IMR-90 (cell line): ENCODE results near the gene LHX5. TPM values are rescaled to one million over a fixed set of nuclear protein-coding genes. Genes with fewer than 3 reads are reported as not detected.

Experiments used
- ATAC-seq: fragments of 200-7000 bp; cut with Tn5 transposase; 2 replicates; pipeline ENCODE4 v1.9.1; 2020; ENCODE audit warnings: low read depth, mild to moderate bottlenecking, moderate library complexity
- BruUV-seq: library from RNA; stranded (reverse); fragments of 400-500 nt; replicated peaks from 2 replicates; lab custom pipeline; 2021; lab: Mats Ljungman, UMichigan
- CTCF ChIA-PET: fragments of 300-600 bp; formaldehyde crosslinking; extraction: SDS; loops from one replicate; lab custom pipeline; 2021; ENCODE audit warnings: antibody characterized with exemption; lab: Yijun Ruan, JAX
- POLR2A ChIA-PET: fragments of 300-600 bp; sonication (Branson Sonifier 250); formaldehyde crosslinking; loops from one replicate; lab custom pipeline; 2022; ENCODE audit warnings: antibody characterized with exemption; ENCODE audit not compliant: unreplicated experiment; lab: Charles Lee
- DNase-seq: peaks from one replicate; pipeline ENCODE4 v3.0.0; 2013
- H2AFZ ChIP-seq: replicated peaks from 2 replicates; pipeline ENCODE3; 2013; ENCODE audit warnings: low read length, mild to moderate bottlenecking; ENCODE audit not compliant: poor library complexity
- H2AK5ac ChIP-seq: 2 replicates; pipeline ENCODE4 v1.6.1; 2013; ENCODE audit warnings: low read depth, low read length, inconsistent platforms
- H2AK9ac ChIP-seq: replicated peaks from 2 replicates; pipeline ENCODE3; 2013; ENCODE audit warnings: mild to moderate bottlenecking, low read depth, low read length, moderate library complexity; ENCODE audit not compliant: poor library complexity
- H2BK120ac ChIP-seq: 2 replicates; pipeline ENCODE4 v1.6.1; 2013; ENCODE audit warnings: low read depth, low read length, inconsistent platforms
- H2BK15ac ChIP-seq: 3 replicates; pipeline ENCODE4 v1.6.1; 2013; ENCODE audit warnings: low read depth, low read length, inconsistent platforms
- H2BK20ac ChIP-seq: 2 replicates; pipeline ENCODE4 v1.6.1; 2013; ENCODE audit warnings: low read depth, mild to moderate bottlenecking, inconsistent platforms, low read length, moderate library complexity
- H2BK5ac ChIP-seq: 2 replicates; pipeline ENCODE4 v1.6.1; 2013; ENCODE audit warnings: mild to moderate bottlenecking, low read depth, low read length, inconsistent platforms; ENCODE audit not compliant: poor library complexity, severe bottlenecking
- H3K14ac ChIP-seq: replicated peaks from 2 replicates; pipeline ENCODE4 v1.6.1; 2013; ENCODE audit warnings: low read depth, low read length, inconsistent platforms
- H3K18ac ChIP-seq: 2 replicates; pipeline ENCODE4 v1.6.1; 2013; ENCODE audit warnings: low read depth, low read length, control low read depth
- H3K23ac ChIP-seq: 2 replicates; pipeline ENCODE4 v1.6.1; 2013; ENCODE audit warnings: low read depth, low read length, inconsistent platforms
- H3K27ac ChIP-seq: 2 replicates; pipeline ENCODE4 v1.5.1; 2013; ENCODE audit warnings: mild to moderate bottlenecking, control low read depth, low read length; ENCODE audit not compliant: insufficient read depth
- H3K27me3 ChIP-seq: 2 replicates; pipeline ENCODE4 v1.6.1; 2013; ENCODE audit warnings: low read length; ENCODE audit not compliant: control insufficient read depth, insufficient read depth
- H3K36me3 ChIP-seq: 2 replicates; pipeline ENCODE4 v1.6.1; 2013; ENCODE audit warnings: low read length, mixed read lengths; ENCODE audit not compliant: control insufficient read depth, insufficient read depth
- H3K4ac ChIP-seq: 2 replicates; pipeline ENCODE4 v1.6.1; 2013; ENCODE audit warnings: low read depth, low read length, inconsistent platforms
- H3K4me1 ChIP-seq: 2 replicates; pipeline ENCODE4 v1.6.1; 2013; ENCODE audit warnings: low read length, mixed read lengths; ENCODE audit not compliant: control insufficient read depth, insufficient read depth
- H3K4me2 ChIP-seq: 2 replicates; pipeline ENCODE4 v1.6.1; 2013; ENCODE audit warnings: low read depth, mild to moderate bottlenecking, control low read depth, low read length, moderate library complexity
- H3K4me3 ChIP-seq: 2 replicates; pipeline ENCODE4 v1.5.1; 2013; ENCODE audit warnings: low read depth, mild to moderate bottlenecking, control low read depth, low read length, moderate library complexity; ENCODE audit not compliant: insufficient read depth
- H3K56ac ChIP-seq: 2 replicates; pipeline ENCODE4 v1.6.1; 2013; ENCODE audit warnings: low read length, inconsistent platforms; ENCODE audit not compliant: insufficient read depth; ENCODE audit errors: extremely low read depth
- H3K79me1 ChIP-seq, 2 experiments: 2 replicates each; pipeline ENCODE4 v1.6.1; 2013; ENCODE audit warnings: low read length in 2 of 2, inconsistent platforms in 1 of 2, low read depth in 1 of 2
- H3K9ac ChIP-seq: 2 replicates; pipeline ENCODE4 v1.6.1; 2013; ENCODE audit warnings: low read depth, low read length, control low read depth
- H3K9me1 ChIP-seq: 2 replicates; pipeline ENCODE4 v1.6.1; 2013; ENCODE audit warnings: low read length, inconsistent platforms; ENCODE audit not compliant: insufficient read depth
- H3K9me3 ChIP-seq: 2 replicates; pipeline ENCODE4 v1.6.1; 2013; ENCODE audit warnings: low read length; ENCODE audit not compliant: control insufficient read depth, insufficient read depth
- H4K20me1 ChIP-seq: 2 replicates; pipeline ENCODE4 v1.6.1; 2013; ENCODE audit warnings: low read length, inconsistent platforms; ENCODE audit not compliant: insufficient read depth
- H4K5ac ChIP-seq: 2 replicates; pipeline ENCODE4 v1.6.1; 2013; ENCODE audit warnings: mild to moderate bottlenecking, low read depth, low read length, control low read depth
- H4K8ac ChIP-seq, 2 experiments: 2 replicates each; pipeline ENCODE4 v1.6.1; 2013; ENCODE audit warnings: low read depth in 2 of 2, low read length in 2 of 2, control low read depth in 1 of 2, inconsistent platforms in 1 of 2
- H4K91ac ChIP-seq: 2 replicates; pipeline ENCODE4 v1.6.1; 2013; ENCODE audit warnings: low read depth, low read length, inconsistent platforms; ENCODE audit not compliant: insufficient read depth
- BHLHE40 ChIP-seq: fragments of 150-350 bp; IDR thresholded peaks from 2 replicates; pipeline ENCODE4 v1.6.1; 2016; ENCODE audit warnings: mild to moderate bottlenecking, low read depth, low read length
- CHD1 ChIP-seq: IDR thresholded peaks from 2 replicates; pipeline ENCODE4 v1.6.1; 2012; ENCODE audit warnings: low read depth, low read length, improper control_type of control experiment
- MAFK ChIP-seq: IDR thresholded peaks from 2 replicates; pipeline ENCODE4 v1.6.1; 2012; ENCODE audit warnings: low read depth, low read length, improper control_type of control experiment
- MAZ ChIP-seq: IDR thresholded peaks from 2 replicates; pipeline ENCODE4 v1.6.1; 2012; ENCODE audit warnings: low read depth, mild to moderate bottlenecking, low read length, improper control_type of control experiment, moderate library complexity, borderline replicate concordance
- WGBS, 2 experiments: methylation state at CpG; one replicate each; pipeline versions ENCODE4 v1.1.5 to v1.1.7; 2013; ENCODE audit warnings: missing lambda C conversion rate in 2 of 2; ENCODE audit not compliant: insufficient read length in 1 of 2; ENCODE audit errors: extremely low coverage in 2 of 2; 5-methylcytosine and 5-hydroxymethylcytosine counted together
- dilution Hi-C: fragments of 300-500 bp; cut with HindIII; formaldehyde crosslinking; loops from one replicate; pipeline ENCODE4 v1.14.3; 2018; ENCODE audit warnings: low sequenced_read_pairs; ENCODE audit not compliant: unreplicated experiment
- in situ Hi-C: fragments of 300-500 bp; cut with MboI; formaldehyde crosslinking; loops from 3 replicates; pipeline ENCODE4 v1.14.3; 2019; ENCODE audit warnings: low sequenced_read_pairs, inconsistent platforms, mixed read lengths
- intact Hi-C: fragments of 100-400 bp; cut with micrococcal nuclease; formaldehyde crosslinking; loops from 2 replicates; pipeline ENCODE4 v1.10.0; 2022
- polyA plus RNA-seq, 3 experiments: library from polyadenylated mRNA; depleted of rRNA; stranded (reverse); fragments of >200 nt; gene quantifications; 2 replicates each; pipeline ENCODE4 v1.2.3, GENCODE V29; 2012; ENCODE audit warnings: low replicate concordance in 1 of 3
- total RNA-seq: library from RNA; depleted of rRNA; stranded (reverse); fragments of >200 nt; gene quantifications from 2 replicates; pipeline ENCODE4 v1.2.3, GENCODE V29; 2012

LHX5 gene
- total and polyA plus RNA-seq, 2 of the 4 experiments (the other 2 are of a cell fraction) = not detected

- 31% methylated on average over 5 of the region's 7 CpGs; no CpG with 5 or more reads in 1 of the 2 experiments for WGBS, 2 experiments
- TF ChIP-seq CHD1 (no peak), MAZ (no peak), MAFK (no peak), BHLHE40 (no peak)
- Histone ChIP-seq H4K5ac (no peak overlapping the region), H2AFZ (no peak overlapping the region), H2BK5ac (no peak overlapping the region), H3K9me1 (no peaks in the 10 kb centered on the region), H3K18ac (no peak overlapping the region), H3K4me3 (no peak overlapping the region), H2AK9ac (no peak overlapping the region), H3K4me1 (no peaks in the 10 kb centered on the region), H2BK120ac (no peak overlapping the region), H3K4ac (no peak overlapping the region), H3K27me3 (no peaks in the 10 kb centered on the region), H3K23ac (no peak overlapping the region), H3K9me3 (no peaks in the 10 kb centered on the region), H3K79me1 (no peaks in the 10 kb centered on the region), H2AK5ac (no peak overlapping the region), H3K56ac (no peak overlapping the region), H4K91ac (no peak overlapping the region), H2BK15ac (no peak overlapping the region), H3K4me2 (no peak overlapping the region), H3K14ac (no peak overlapping the region), H3K9ac (no peak overlapping the region), H3K27ac (no peak overlapping the region), H3K36me3 (no peaks in the 10 kb centered on the region), H4K20me1 (no peaks in the 10 kb centered on the region), H2BK20ac (no peak overlapping the region), H4K8ac (no peak overlapping the region)
- ATAC-seq (no peak), DNase-seq (no peak)
- CTCF ChIA-PET = no interaction called here
- in situ Hi-C loops (no loop called here), intact Hi-C loops (no loop called here), dilution Hi-C loops (no loop called here)
- BruUV-seq = no TSS peak
- POLR2A ChIA-PET = no interaction called here
Measured at GRCh38 chr12:113505941-113506340, 34.3 kb upstream of the LHX5 start.
